Duodenal mucosa (tissue), 2 donors: ENCODE measurements around the gene ADAMTS18.
"Not testable (repeated sequence)": the region's sequence is repeated elsewhere in the genome, so short reads cannot be mapped to it uniquely, and the experiment has no call there.

Source experiments
- H3K27ac ChIP-seq: one replicate; pipeline ENCODE4 v1.7.0; 2013; ENCODE audit warnings: low read depth, low read length
- H3K27me3 ChIP-seq, 2 donors: one replicate each; pipeline ENCODE4 v1.7.0; 2013; ENCODE audit warnings: low read length in 2 of 2, control low read depth in 1 of 2; ENCODE audit not compliant: insufficient read depth in 2 of 2, control insufficient read depth in 1 of 2
- H3K36me3 ChIP-seq, 2 donors: one replicate each; pipeline ENCODE4 v1.7.0; 2013; ENCODE audit warnings: low read length in 2 of 2, control low read depth in 1 of 2; ENCODE audit not compliant: insufficient read depth in 2 of 2, control insufficient read depth in 1 of 2
- H3K4me1 ChIP-seq, 2 donors: one replicate each; pipeline ENCODE4 v1.7.0; 2013; ENCODE audit warnings: low read length in 2 of 2, control low read depth in 1 of 2; ENCODE audit not compliant: insufficient read depth in 2 of 2, control insufficient read depth in 1 of 2
- H3K4me3 ChIP-seq, 2 donors: one replicate each; pipeline ENCODE4 v1.7.0; 2013; ENCODE audit warnings: low read length in 2 of 2, low read depth in 1 of 2
- H3K9ac ChIP-seq, 2 donors: one replicate each; pipeline ENCODE4 v1.7.0; 2013; ENCODE audit warnings: low read length in 2 of 2, low read depth in 1 of 2
- H3K9me3 ChIP-seq, 2 donors: one replicate each; pipeline ENCODE4 v1.7.0; 2013; ENCODE audit warnings: low read length in 2 of 2, control low read depth in 1 of 2; ENCODE audit not compliant: control insufficient read depth in 1 of 2

ADAMTS18 gene

DNA sequence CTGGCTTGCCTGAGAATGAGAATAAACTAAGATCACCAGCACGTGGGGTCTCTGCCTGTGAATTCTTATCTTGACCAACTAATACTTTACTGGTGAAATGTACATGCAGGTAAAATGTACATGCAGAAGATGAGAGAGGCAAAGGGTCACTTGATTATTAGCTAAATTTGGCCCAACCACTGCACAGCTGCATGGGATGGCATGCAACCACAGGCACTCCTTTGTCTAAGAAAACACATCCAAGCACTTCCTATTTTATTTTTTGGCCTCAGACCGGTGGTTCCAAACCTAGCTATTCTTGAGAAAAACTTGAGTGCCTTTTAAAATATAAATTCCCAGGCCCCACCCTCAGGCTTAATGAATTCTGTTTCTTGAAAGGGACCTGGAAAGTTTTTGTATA lies 157.7 kb downstream of the ADAMTS18 start:
- H3K4me3 ChIP-seq = no peak overlapping the region

DNA sequence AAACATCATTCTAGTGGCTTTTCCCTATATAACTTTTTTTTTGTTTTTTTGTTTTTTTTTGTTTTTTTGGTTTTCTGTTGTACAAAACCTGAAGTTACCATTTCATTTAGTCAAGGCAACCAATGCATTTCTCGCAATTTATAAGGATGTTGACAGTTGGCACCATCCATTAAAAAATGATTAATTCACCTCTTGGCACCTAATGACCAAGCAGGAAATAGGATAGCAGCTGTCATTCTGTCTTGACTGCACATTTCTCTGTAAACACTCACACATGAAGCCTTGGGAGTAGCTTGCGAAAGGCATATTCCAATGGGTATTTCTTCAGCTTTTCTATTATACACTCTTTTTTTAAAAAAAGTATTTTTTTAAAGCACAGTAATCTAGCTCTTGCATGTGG lies 158.2 kb downstream of the ADAMTS18 start:
- no peaks in the 10 kb centered on the region for H3K27me3 ChIP-seq
- no peaks in the 10 kb centered on the region for H3K4me1 ChIP-seq
- H3K4me3 ChIP-seq = no peak overlapping the region
- no peak overlapping the region for H3K9ac ChIP-seq
- no peak overlapping the region for H3K27ac ChIP-seq
- no peaks in the 10 kb centered on the region for H3K36me3 ChIP-seq
- H3K9me3 ChIP-seq = no peaks in the 10 kb centered on the region

More for the DNA sequence above, 157.7 kb downstream of the ADAMTS18 start:
- Histone ChIP-seq H3K4me1 (no peaks in the 10 kb centered on the region), H3K27me3 (no peaks in the 10 kb centered on the region), H3K36me3 (no peaks in the 10 kb centered on the region), H3K9ac (no peak overlapping the region), H3K9me3 (no peaks in the 10 kb centered on the region), H3K27ac (no peak overlapping the region)

DNA sequence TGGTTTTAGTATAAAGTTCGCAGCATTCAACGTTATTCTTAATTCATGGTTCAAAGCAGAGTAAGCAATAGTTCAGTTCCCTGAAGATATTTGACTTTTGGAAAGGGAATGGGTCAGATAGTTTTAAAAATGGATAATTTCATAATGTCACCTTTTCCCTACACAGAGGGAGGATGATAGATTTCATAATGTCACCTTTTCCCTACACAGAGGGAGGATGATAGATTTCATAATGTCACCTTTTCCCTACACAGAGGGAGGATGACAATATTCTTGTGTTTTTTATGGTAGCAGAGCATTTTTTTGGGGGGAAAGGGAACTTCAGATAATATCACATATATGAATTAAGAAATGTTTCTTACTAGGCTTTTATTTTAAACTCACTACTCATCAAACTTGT lies 159.5 kb downstream of the ADAMTS18 start:
- not testable (repeated sequence) for H3K9me3 ChIP-seq

DNA sequence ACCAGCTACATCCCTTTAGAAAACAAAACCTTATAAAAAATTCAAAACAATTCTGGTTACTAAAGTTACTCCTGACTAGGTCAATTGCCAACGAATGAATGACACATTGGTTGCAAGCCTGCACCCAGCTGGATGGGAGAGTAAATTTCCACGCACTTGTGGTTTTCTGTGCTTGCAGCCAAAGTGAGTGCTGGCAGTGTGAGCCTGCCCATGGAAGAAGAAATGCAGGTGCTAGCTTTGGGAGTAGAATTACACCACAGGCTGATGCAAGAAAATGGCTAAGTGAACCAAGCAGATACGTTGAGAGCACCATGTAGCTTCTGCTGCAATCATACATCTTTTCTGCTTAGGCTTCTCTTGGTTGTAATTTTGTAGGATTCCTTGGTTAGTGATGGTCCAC lies 161.0 kb downstream of the ADAMTS18 start:
- H3K4me1 ChIP-seq = no peaks in the 10 kb centered on the region
- H3K9ac ChIP-seq = no peak overlapping the region
- H3K4me3 ChIP-seq = no peak overlapping the region
- no peaks in the 10 kb centered on the region for H3K9me3 ChIP-seq
- no peaks in the 10 kb centered on the region for H3K36me3 ChIP-seq
- no peaks in the 10 kb centered on the region for H3K27me3 ChIP-seq
- H3K27ac ChIP-seq = no peak overlapping the region

More for the DNA sequence above, 159.5 kb downstream of the ADAMTS18 start:
- H3K27ac ChIP-seq, H3K9ac ChIP-seq, H3K4me3 ChIP-seq, H3K36me3 ChIP-seq, H3K4me1 ChIP-seq, H3K27me3 ChIP-seq: not testable (repeated sequence)

DNA sequence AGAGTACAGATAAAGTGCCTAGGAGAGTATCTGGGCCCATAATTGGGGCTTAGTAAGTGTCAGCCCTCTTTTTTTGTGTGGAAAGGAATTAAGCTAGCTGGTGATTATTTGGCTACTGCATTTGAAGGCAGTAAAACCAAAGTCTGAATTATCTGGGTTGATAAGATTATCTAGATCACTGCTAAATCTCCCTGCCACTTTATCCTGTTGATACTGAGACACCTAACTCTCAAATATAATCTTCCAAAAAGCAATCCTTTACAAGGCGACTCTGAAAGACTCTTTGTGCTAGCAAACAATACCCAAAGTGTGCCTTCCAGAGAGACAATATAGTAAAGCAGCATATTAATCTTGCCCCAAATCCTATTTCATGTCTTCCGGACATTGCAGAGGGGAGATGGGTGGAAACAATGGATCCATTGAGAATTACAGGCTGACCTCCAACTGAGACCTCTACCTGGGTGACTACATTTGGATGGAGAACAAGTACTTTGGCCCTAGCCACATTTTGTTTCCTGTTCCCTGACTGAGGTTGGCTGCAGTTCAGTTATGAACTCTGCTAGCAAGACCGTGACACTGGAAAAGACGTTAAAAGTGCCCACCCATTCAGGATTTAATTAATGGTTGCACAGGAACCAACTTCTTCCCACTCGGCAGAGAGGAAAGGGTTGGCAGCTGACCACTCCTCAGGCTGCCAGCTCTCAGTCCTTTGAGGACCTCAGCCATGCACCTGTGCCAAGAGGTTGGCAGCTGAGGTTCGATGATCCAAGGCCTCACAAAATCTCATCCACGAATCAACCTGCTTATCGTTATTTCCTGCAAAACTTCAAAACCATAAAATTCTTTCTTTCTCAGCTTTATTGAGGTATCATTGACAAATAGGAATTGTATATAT lies 163.1 kb downstream of the ADAMTS18 start:
- Histone ChIP-seq H3K9ac (no peak overlapping the region), H3K4me3 (no peak overlapping the region), H3K27me3 (no peaks in the 10 kb centered on the region), H3K9me3 (no peaks in the 10 kb centered on the region), H3K27ac (no peak overlapping the region), H3K36me3 (no peaks in the 10 kb centered on the region), H3K4me1 (no peaks in the 10 kb centered on the region)

DNA sequence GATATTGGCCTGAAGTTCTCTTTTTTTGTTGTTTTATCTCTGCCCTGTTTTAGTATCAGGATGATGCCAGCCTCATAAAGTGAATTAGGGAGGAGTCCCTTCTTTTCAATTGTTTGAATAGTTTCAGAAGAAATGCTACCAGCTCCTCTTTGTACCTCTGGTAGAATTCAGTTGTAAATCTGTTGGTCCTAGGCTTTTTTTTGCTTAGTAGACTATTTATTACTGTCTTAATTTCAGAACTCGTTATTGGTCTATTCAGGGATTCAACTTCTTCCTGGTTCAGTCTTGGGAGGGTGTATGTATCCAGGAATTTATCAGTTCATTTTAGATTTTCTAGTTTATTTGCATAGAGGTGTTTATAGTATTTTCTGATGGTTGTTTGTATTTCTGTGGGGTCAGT lies 168.6 kb downstream of the ADAMTS18 start:
- not testable (repeated sequence) for H3K27ac ChIP-seq, H3K9me3 ChIP-seq, H3K9ac ChIP-seq, H3K4me3 ChIP-seq, H3K36me3 ChIP-seq, H3K27me3 ChIP-seq, H3K4me1 ChIP-seq

DNA sequence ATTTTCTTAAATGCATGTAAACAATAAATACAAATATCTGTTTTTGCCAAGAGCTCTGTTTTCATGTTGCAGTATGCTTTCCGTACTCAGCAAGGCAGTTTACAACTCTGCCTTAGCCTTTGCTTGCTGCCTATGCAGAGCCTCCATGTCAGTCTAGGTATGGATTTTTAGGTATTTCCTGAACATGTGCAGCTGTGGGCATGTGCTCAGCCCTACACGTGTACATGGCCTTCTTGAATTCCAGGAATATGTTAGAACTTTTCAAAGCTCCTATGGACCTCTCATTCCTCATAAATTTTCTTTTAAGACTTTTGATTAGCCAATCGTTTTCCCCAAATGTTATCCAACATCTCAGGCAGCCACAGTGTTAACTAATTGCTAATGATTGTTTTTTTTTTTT lies 171.9 kb downstream of the ADAMTS18 start:
- no peak overlapping the region for H3K9ac ChIP-seq
- H3K27ac ChIP-seq = no peak overlapping the region
- no peaks in the 10 kb centered on the region for H3K4me1 ChIP-seq
- no peak overlapping the region for H3K4me3 ChIP-seq
- no peaks in the 10 kb centered on the region for H3K27me3 ChIP-seq
- H3K9me3 ChIP-seq = no peaks in the 10 kb centered on the region
- H3K36me3 ChIP-seq = no peaks in the 10 kb centered on the region

DNA sequence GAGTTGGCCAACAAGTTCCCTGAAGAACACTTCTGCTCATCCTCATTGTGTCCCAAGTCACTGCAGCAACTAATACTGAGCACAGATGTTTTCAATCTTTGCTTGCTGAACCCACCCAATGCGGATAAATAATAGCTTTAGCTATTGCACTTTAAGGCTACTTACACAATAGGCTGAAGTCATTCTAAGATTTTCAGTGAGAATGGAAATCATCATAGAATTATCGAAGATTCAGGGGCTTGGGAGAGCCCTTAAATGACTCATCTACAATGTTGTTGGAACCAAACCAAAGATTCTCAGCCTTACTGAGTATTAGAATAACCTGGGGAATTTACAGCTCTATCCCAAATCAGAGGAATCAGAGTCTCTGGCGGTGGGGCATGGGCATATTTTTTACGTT lies 184.4 kb downstream of the ADAMTS18 start:
- Histone ChIP-seq H3K27ac (no peak overlapping the region), H3K4me1 (no peaks in the 10 kb centered on the region), H3K36me3 (no peaks in the 10 kb centered on the region), H3K4me3 (no peak overlapping the region), H3K9me3 (no peaks in the 10 kb centered on the region), H3K27me3 (no peaks in the 10 kb centered on the region), H3K9ac (no peak overlapping the region)

DNA sequence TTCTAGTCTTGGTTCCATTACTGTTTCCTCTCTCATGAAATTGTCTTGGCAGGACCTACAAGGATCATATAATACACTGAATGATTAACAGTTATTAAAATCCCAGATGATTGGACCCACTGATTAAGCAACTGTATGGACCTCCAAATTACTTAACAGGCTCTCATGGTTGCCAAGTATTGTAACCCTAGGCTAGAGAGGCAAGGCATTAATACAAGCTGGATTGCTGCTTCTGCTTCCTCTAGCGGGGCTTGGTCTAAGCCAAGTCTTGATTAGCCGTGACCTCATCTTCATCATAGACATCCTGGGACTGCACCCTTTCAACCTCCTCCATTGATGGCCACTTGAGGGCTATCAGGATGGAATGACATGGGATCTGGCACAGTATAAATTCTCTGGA lies 188.7 kb downstream of the ADAMTS18 start:
- H3K4me3 ChIP-seq = no peak overlapping the region
- H3K27ac ChIP-seq = no peak overlapping the region
- H3K36me3 ChIP-seq = no peaks in the 10 kb centered on the region
- no peaks in the 10 kb centered on the region for H3K4me1 ChIP-seq
- H3K9ac ChIP-seq = no peak overlapping the region
- no peaks in the 10 kb centered on the region for H3K9me3 ChIP-seq
- H3K27me3 ChIP-seq = no peaks in the 10 kb centered on the region

DNA sequence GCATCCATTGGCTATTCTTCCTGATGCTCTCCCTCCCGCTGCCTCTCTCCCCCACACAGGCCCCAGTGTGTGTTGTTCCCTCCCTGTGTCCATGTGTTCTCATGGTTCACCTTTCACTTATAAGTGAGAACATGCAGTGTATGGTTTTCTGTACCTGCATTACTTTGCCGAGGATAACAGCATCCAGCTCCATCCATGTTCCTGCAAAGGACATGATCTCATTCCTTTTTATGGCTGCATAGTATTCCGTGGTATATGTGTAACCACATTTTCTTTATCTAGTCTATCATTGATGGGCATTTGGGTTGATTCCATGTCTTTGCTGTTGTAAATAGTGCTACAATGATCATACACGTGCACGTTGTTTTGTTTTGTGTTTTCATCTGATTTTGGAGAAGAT lies 192.4 kb downstream of the ADAMTS18 start:
- H3K4me3 ChIP-seq, H3K27me3 ChIP-seq, H3K4me1 ChIP-seq, H3K9me3 ChIP-seq, H3K36me3 ChIP-seq, H3K27ac ChIP-seq, H3K9ac ChIP-seq: not testable (repeated sequence)
